Measurements from ENCODE around the gene OPRL1.

- TF ChIP-seq, protein P1, sequence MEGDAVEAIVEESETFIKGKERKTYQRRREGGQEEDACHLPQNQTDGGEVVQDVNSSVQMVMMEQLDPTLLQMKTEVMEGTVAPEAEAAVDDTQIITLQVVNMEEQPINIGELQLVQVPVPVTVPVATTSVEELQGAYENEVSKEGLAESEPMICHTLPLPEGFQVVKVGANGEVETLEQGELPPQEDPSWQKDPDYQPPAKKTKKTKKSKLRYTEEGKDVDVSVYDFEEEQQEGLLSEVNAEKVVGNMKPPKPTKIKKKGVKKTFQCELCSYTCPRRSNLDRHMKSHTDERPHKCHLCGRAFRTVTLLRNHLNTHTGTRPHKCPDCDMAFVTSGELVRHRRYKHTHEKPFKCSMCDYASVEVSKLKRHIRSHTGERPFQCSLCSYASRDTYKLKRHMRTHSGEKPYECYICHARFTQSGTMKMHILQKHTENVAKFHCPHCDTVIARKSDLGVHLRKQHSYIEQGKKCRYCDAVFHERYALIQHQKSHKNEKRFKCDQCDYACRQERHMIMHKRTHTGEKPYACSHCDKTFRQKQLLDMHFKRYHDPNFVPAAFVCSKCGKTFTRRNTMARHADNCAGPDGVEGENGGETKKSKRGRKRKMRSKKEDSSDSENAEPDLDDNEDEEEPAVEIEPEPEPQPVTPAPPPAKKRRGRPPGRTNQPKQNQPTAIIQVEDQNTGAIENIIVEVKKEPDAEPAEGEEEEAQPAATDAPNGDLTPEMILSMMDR (IDR thresholded peaks at IDR 0.05): no peak
- TF ChIP-seq EZH2 (IDR thresholded peaks at IDR 0.05; ENCODE audit: borderline replicate concordance, insufficient read depth, low read depth, low read length, poor library complexity, severe bottlenecking): no peak
Observed at GRCh38 chr20:64099086-64099786, 19.4 kb downstream of the OPRL1 start.

Measured in B cell (primary cell).